NCI-H2227 (cell line): ENCODE measurements around the gene ALX3.
"Not testable (repeated sequence)": the region's sequence is repeated elsewhere in the genome, so short reads cannot be mapped to it uniquely, and the experiment has no call there.

ENCODE experiments used
- DNase-seq: peaks from one replicate; lab custom pipeline; 2025; ENCODE audit not compliant: unreplicated experiment; lab: John Stamatoyannopoulos, UW

ALX3 gene

GRCh38 chr1:110089561-110090275 is 19.2 kb upstream of the ALX3 start:
- no peak for DNase-seq

- DNase-seq, result no peak
Observed at GRCh38 chr1:110088739-110089316, 18.4 kb upstream of the ALX3 start.

DNA sequence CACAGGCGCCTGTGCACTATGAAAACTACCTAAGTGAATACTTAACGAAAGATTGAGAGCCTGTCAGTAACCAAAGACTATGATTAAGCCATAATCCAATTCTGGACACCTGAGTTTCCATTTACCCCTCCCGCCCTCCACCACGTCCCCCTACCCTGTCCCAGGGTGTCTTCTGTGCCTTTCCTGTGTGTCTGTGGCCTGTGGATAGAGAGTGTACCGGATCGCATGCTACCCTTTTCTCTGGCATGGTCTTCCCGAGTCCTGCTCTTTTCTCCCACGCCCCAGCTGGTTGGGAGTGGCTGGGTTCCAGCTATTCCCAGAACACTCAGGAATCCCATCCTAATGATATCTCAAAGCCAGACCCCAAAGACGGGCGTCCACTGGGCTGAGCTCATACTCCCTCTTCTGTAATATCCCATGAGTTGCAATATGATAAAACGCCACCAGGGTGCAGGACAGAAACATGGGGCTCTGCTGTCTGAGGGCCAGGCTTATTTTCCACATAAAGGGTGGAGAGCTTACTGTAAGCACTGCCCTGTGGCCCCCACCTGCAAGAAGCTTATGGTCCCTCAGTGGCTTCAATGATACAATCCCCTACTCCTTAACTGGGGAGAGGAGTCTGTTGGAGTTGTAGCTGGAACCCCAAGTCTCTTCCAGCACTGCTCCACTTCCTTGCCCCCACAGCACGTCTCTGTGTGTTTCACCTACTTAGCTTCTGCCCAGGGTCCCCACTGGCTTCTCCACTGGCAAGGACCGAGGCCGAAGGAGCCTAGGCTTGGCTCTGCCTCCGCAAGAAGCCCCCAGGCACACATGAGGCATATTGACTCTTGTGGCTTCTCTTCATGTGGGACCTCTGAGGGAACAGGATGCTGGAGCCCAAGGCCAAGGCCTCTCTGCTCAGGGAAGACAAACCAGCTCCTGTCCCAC is 17.6 kb upstream of the ALX3 start:
- DNase-seq, result peak; percentile 83

GRCh38 chr1:110086961-110087360 is 16.5 kb upstream of the ALX3 start:
- no peak for DNase-seq

DNA sequence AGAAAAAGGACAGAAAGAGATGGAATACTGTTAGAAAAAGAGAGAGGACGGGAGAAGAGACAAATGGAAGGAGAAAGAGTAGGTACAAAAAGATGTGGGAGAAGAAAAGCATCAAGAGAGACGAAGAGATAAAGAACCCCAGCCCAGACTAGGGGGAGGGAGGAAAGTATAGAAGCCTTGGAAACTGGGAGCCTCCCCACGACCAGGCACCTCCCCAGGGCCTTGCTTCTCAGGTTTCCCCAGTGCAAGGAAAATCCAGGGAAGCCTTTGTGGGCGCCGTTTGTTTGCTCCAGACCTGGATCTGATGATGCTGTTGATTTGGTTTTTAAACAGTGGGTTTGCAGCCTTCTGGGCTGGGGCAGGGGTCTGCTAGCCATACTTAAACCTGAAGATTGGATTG is 15.2 kb upstream of the ALX3 start:
- no peak for DNase-seq

GRCh38 chr1:110084227-110085078 is 14.0 kb upstream of the ALX3 start:
- peak; percentile 22 for DNase-seq

DNA sequence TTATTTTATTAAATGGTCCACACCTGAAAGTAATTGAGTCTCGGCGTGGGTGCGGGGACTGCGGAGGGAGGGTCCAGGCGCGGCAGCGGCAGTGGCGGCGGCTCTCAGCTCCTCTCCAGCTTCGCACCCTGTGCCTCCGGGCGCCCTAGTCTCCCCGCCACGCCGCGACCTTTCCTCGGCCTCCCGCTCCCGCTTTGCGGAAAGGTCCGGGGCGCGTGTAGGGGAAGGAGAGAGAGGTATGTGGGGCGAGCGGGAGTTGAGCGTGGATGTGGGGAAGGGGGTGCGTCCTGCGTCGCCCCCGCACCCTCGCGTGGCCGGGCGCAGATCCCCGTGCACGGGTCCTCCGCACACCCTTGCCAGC is 13.4 kb upstream of the ALX3 start:
- no peak for DNase-seq

GRCh38 chr1:110083061-110083865 is 12.8 kb upstream of the ALX3 start:
- DNase-seq, result no peak

GRCh38 chr1:110082477-110082876 is 12.0 kb upstream of the ALX3 start:
- no peak for DNase-seq

- no peak for DNase-seq
Observed at GRCh38 chr1:110081061-110081460, 10.6 kb upstream of the ALX3 start.

GRCh38 chr1:110079995-110080394 is 9.5 kb upstream of the ALX3 start:
- not testable (repeated sequence) for DNase-seq

GRCh38 chr1:110076789-110077500 is 6.5 kb upstream of the ALX3 start:
- DNase-seq, result no peak

- no peak for DNase-seq
Observed at GRCh38 chr1:110074166-110074565, 3.7 kb upstream of the ALX3 start.

- DNase-seq, result no peak
Observed at GRCh38 chr1:110070282-110070669, 196 bp downstream of the ALX3 start.

- DNase-seq, result no peak
Observed at GRCh38 chr1:110069404-110070281, 829 bp downstream of the ALX3 start.

DNA sequence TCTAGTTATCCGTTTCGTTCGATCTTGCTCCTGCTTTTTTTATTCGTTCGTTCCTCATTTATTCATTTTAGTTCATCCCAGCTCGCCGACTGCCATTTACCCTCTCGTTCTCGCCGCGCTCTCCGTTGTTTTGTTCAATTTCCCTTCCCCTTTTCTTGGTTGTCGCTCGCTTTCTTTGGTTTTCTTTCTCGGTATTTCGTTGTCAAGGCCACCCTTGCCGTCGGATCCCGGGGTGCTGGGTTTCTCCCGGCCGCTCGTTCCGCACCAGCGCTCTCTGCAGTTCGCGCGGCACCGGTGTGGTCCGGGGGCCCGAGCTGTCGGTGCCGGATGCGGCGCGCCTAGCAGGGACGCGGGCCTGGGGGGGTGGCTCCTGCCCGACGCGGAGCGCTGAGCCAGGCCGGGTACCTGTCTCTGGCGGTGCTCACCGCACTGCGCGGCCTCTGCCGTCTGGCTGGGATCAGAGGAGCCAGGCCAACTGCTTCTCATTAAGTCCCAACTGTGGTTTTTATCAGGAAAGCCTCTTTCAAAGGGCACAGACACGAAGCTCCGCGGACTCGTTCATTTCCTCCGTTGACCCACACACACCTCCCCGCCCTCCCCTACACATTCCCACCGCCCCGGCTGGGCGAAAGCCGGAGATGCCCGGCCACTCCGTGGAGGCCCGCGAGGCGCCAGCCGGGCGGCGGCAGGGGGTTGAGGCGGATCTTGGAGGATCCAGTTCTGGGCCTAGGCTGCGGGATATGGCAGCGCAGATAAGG is 1.6 kb downstream of the ALX3 start:
- DNase-seq, result no peak

GRCh38 chr1:110067893-110068645 is 2.4 kb downstream of the ALX3 start:
- DNase-seq, result no peak
